GM12874 (cell line): ENCODE results near the gene RNFT2.

Experiments
- TF ChIP-seq, protein P1 (sequence below): IDR thresholded peaks from 2 replicates; pipeline ENCODE4 v1.5.1; 2011; ENCODE audit warnings: low read depth, mild to moderate bottlenecking, control low read depth, low read length, moderate library complexity; ENCODE audit not compliant: insufficient read depth

RNFT2 gene

DNA sequence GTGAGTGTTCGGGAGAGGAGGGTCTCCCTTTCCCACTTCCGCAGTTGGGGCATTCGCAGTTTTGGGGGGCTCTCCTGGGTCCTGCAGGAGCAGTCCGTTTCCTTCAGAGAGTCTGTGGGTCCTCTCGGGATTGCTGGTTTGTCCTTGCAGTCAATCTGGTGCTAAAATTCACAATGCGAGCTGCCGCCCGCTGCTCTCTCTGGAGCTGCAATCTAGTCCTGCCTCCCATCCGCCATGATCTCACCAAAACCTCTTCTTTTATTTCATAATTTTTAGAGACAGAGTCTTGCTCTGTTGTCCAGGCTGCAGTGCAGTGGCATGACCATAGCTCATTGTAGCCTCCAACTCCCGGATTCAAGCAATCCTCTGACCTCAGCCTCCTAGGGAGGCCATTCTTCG is 22.5 kb downstream of the RNFT2 start:
- TF ChIP-seq, protein P1, sequence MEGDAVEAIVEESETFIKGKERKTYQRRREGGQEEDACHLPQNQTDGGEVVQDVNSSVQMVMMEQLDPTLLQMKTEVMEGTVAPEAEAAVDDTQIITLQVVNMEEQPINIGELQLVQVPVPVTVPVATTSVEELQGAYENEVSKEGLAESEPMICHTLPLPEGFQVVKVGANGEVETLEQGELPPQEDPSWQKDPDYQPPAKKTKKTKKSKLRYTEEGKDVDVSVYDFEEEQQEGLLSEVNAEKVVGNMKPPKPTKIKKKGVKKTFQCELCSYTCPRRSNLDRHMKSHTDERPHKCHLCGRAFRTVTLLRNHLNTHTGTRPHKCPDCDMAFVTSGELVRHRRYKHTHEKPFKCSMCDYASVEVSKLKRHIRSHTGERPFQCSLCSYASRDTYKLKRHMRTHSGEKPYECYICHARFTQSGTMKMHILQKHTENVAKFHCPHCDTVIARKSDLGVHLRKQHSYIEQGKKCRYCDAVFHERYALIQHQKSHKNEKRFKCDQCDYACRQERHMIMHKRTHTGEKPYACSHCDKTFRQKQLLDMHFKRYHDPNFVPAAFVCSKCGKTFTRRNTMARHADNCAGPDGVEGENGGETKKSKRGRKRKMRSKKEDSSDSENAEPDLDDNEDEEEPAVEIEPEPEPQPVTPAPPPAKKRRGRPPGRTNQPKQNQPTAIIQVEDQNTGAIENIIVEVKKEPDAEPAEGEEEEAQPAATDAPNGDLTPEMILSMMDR = no peak

DNA sequence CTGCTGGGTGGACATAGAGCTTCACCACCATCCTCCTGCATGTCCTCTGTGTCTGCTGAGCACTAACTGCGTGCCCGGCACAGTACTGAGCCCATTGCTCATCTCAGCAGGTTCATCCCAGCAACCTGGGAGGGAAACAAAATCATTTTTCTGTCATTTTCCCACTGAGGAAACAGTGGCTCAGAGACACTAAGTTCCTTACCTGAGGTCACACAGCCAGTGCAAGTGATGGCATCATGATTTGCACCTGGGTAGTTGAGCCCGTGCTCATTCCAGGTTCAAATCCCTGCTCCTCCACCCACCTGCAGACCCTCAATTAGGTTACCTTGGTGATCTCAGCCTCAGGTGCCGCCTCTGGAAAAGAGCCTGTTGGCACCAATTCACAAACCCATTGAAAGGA is 23.4 kb downstream of the RNFT2 start:
- TF ChIP-seq, protein P1 = no peak

DNA sequence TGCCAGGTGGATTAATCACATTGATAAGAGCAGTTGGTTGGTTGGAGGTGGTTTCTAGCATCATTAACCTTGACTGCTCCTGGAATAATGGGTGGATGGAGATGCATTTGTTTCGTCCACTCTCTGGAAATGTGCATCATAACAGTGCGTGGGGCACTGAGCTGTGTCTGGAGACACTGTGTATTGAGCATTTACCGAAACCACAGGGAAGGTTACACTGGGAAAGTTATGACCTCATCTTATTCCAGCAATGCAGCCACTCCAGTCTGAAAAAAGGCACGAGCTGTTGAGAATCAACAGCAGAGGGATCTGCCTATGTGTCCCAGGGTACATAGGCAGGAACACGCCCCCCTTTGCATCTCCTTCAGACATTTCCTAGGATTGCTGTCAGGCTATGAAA is 27.2 kb downstream of the RNFT2 start:
- TF ChIP-seq, protein P1 = no peak

DNA sequence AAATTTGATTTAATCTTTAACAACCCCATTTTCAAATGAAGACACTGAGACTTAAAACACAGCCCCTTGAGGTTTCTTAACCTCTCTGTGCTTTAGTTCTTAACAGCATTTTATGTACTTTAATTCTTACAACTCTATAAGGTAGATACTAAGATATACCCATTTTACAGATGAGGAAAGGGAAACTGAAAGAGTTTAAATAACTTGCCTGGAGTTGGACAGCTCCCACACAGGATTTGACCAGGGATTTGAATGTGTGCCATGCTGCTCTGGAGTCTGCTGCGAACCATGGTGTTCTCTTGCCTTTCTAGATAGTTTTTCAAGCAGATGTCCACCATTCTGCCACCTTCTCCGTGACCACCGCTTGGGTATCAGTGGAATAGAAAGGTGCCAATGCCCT is 28.2 kb downstream of the RNFT2 start:
- TF ChIP-seq, protein P1 = no peak

DNA sequence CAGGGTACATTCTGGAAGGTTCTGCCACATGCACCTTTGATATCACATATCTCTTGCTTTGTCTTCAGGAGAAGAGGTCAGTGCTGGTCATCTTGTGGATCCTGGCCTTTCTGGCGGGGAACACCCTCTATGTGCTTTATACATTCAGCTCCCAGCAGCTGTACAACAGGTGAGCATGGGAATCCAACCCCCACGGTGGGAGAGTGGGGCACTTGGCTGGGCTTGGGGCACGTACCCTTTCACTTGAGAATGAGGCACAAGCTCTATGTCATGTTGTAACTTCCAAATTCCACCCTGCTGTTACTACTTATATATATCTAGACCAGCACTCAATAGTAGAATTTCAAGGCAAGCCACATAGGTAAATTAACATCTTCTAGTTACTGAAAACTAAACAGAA is 28.6 kb downstream of the RNFT2 start:
- TF ChIP-seq, protein P1 = no peak

DNA sequence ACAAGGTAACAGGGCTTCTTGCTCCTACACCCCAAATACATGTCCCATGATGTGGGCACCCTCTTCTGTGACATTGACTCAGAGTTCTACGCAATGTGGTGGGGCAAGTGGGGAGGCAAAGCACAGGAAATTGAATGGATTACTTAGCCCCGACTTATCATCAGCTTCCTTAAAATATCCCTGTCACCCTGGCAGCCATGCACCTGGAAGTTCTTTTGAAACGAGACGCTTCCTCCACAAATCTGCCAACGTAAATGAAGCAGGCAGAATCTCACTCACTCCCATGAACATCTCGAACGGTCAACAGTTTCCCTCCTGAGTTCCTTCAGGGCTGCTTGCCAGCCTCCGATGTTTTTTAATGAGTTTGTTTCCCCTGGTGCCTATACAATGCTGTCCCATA is 33.5 kb downstream of the RNFT2 start:
- TF ChIP-seq, protein P1 = no peak

DNA sequence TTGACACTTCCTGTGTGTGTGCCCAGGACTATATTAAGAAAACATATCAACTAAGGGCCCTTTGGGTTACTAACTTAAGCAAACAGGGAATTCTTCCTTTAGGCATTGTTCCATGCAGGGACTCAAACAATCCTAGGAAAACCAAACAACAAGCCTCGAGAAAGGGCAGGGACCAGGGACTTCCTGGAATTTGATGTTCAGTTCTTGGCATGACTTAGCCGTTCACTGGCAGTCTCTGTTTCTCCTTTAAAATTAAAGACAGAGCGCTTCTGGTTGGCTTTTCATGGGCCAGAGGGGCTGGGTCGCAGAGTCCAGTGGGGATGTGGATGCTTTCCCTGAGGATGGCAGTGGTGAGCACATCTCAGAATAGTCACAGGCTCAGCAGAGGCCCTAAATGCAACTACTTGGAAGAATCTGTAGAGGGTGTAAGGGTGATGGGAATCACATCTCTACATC is 35.2 kb downstream of the RNFT2 start:
- TF ChIP-seq, protein P1 = no peak

DNA sequence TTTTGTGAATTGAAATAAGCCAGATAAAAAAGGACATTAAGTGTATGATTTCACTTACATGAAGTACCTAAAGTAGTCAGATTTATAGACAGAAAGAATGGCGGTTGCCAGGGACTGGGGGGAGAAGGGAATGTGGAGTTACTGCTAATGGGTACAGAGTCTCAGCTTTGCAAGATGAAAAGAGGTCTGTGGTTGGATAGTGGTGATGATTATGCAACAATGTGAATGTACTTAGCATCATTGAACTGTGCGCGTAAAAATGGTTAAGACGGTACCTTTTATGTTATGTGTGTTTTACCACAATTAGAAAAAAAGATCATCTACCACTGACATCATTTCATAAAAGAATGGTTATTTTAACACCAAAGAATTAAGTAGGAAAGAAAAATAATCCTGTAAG is 35.9 kb downstream of the RNFT2 start:
- TF ChIP-seq, protein P1 = no peak
